Neural crest cell (in vitro differentiated cells): ENCODE data around the gene ZNF43. TPM values are rescaled to one million over a fixed set of nuclear protein-coding genes. Genes with fewer than 3 reads are reported as not detected.
A peak's percentile ranks its signal among the peaks of the same experiment; 100 is the strongest.

ENCODE experiments used
- DNase-seq: peaks from one replicate; pipeline ENCODE4 v3.0.0; 2021; ENCODE audit warnings: low read depth, mixed read lengths, low spot score
- H3K27ac Mint-ChIP-seq: one replicate; pipeline ENCODE4 v1.8.0; 2021; ENCODE audit warnings: mild to moderate bottlenecking, mixed read lengths; ENCODE audit not compliant: unreplicated experiment
- H3K27me3 Mint-ChIP-seq: 2 replicates; pipeline ENCODE4 v1.8.0; 2021; ENCODE audit warnings: low read depth, mild to moderate bottlenecking, mixed read lengths
- H3K36me3 Mint-ChIP-seq: 2 replicates; pipeline ENCODE4 v1.8.0; 2021; ENCODE audit warnings: low read depth, mild to moderate bottlenecking, mixed read lengths
- H3K4me1 Mint-ChIP-seq: 2 replicates; pipeline ENCODE4 v1.8.0; 2021; ENCODE audit warnings: mixed read lengths
- H3K4me3 Mint-ChIP-seq: one replicate; pipeline ENCODE4 v1.8.0; 2021; ENCODE audit warnings: mild to moderate bottlenecking, mixed read lengths
- H3K9me3 Mint-ChIP-seq: 2 replicates; pipeline ENCODE4 v1.8.0; 2021; ENCODE audit warnings: mixed read lengths
- CTCF ChIP-seq: fragments of 200-600 bp; sonication (generic); conservative IDR thresholded peaks from 2 replicates; pipeline ENCODE4 v1.5.0; 2021; ENCODE audit warnings: antibody characterized with exemption, mild to moderate bottlenecking
- total RNA-seq: library from RNA; stranded (reverse); gene quantifications from 2 replicates; pipeline ENCODE4 v1.2.1, GENCODE V29; 2021

ZNF43 gene
- total RNA-seq, 1 donor from 2014 or later: 80.3 TPM

DNA sequence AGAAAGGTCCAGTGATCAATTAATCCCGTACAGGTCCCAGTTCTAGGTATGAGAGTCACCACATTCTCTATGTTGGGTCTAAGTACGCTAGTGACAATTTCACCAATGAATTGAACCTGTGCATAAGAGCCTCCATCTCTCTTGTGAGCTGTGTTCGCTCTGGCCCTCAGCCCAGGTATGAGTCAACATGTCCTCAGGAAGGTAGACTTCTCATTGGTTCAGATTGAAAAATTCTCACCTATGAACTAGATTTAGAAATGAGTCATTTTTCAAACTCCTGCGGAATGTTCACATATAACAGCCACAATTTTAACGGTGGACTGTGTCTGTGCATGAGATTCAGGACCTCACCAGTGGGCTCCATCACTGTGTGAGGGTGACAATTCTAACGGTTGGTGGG, 12.7 kb upstream of the ZNF43 start:
- DNase-seq: no peak
- peaks cover 3% of the 10 kb centered on the region for H3K9me3 Mint-ChIP-seq
- no peak for TF ChIP-seq CTCF
- H3K27me3 Mint-ChIP-seq: no peaks in the 10 kb centered on the region
- H3K4me3 Mint-ChIP-seq: peak overlapping the region; percentile 65
- peaks cover 39% of the 10 kb centered on the region for H3K4me1 Mint-ChIP-seq
- H3K36me3 Mint-ChIP-seq: peaks cover 46% of the 10 kb centered on the region
- H3K27ac Mint-ChIP-seq: no peak overlapping the region

GRCh38 chr19:21843081-21843480, 7.1 kb upstream of the ZNF43 start:
- Mint-ChIP-seq H3K27me3 (no peaks in the 10 kb centered on the region), H3K4me1 (peaks cover 10% of the 10 kb centered on the region), H3K9me3 (no peaks in the 10 kb centered on the region), H3K4me3 (no peak overlapping the region), H3K27ac (no peak overlapping the region), H3K36me3 (peaks cover 60% of the 10 kb centered on the region)
- DNase-seq: no peak
- TF ChIP-seq CTCF: no peak

DNA sequence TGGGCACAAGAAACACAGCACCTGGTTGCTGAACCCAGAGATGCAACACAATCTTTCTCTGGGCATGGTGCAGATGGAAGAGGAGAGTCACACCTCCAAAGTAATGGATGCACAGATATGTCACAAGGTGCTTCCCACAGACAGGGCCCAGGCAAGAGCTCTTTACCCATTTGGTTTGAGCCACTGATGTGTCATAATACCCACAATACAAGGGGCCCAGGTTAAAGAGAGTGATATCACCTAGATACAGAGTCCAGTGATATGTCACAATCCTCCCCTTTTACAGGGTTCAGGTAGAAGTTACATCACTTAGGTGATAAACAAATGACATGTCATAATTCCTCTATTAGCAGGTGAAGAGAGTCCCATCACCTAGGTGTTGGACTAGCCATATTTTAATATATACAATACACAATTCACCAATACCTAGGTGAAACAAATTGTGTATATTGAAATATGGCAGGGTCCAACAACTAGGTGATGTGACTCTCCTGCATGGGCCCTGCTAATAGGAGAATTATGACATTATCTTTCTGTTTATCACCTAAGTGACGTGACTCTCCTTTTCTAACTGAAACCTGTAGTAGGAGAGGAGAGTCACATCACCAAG, 5.6 kb upstream of the ZNF43 start:
- Mint-ChIP-seq H3K27me3 (no peaks in the 10 kb centered on the region), H3K4me1 (peaks cover 9% of the 10 kb centered on the region), H3K27ac (no peak overlapping the region), H3K36me3 (peaks cover 57% of the 10 kb centered on the region), H3K9me3 (no peaks in the 10 kb centered on the region), H3K4me3 (no peak overlapping the region)
- no peak for DNase-seq
- TF ChIP-seq CTCF: no peak

DNA sequence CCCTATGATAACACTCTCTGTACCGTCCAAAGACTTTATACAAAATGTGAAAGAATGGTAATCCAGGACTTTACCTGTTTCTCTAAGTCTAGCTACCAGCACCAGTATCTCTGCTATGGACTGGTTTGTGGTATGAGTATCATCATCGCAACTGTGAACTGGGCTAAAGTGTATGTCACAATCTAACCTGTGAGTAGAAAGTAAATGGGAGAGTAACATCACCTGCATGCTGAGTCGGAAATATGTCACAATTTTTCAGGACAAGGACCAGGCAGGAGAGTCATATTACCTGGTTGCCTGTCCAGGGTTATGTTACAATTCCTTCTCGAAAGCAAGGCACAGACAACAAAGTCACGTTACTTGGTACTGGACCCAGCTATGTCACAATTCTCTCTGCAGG, 5.1 kb upstream of the ZNF43 start:
- Mint-ChIP-seq H3K9me3 (no peaks in the 10 kb centered on the region), H3K36me3 (peaks cover 53% of the 10 kb centered on the region), H3K4me3 (no peak overlapping the region), H3K4me1 (peaks cover 10% of the 10 kb centered on the region), H3K27me3 (peaks cover 5% of the 10 kb centered on the region), H3K27ac (no peak overlapping the region)
- no peak for DNase-seq
- TF ChIP-seq CTCF: no peak

DNA sequence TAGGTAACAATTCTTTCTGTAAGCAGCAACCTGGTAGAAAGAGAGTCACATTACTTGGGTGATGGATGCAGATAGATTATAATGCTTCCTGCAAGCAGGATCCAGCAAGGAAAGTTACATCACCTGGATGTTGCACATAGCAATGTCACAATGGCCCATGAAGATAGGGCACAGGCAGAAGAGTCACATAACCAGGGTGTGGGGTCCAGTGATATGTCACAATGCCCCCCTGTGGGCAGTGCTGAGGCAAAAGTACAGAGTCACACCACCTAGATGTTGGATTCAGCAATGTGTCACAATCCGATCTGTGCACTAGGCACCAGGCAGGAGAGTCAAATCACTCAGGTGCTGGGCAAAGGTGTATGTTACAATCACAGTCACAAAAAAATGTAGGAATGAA, 4.0 kb upstream of the ZNF43 start:
- H3K9me3 Mint-ChIP-seq: peaks cover 2% of the 10 kb centered on the region
- no peak for DNase-seq
- H3K27me3 Mint-ChIP-seq: peaks cover 12% of the 10 kb centered on the region
- H3K36me3 Mint-ChIP-seq: peaks cover 53% of the 10 kb centered on the region
- H3K4me3 Mint-ChIP-seq: no peak overlapping the region
- peaks cover 17% of the 10 kb centered on the region for H3K4me1 Mint-ChIP-seq
- H3K27ac Mint-ChIP-seq: peak overlapping the region; percentile 35
- TF ChIP-seq CTCF: no peak
